NCI-H1436 (cell line): ENCODE results near the gene TSPAN9.
A peak's percentile ranks its signal among the peaks of the same experiment; 100 is the strongest.

Source experiments
- DNase-seq: peaks from one replicate; lab custom pipeline; 2025; lab: John Stamatoyannopoulos, UW

Gene TSPAN9

DNA sequence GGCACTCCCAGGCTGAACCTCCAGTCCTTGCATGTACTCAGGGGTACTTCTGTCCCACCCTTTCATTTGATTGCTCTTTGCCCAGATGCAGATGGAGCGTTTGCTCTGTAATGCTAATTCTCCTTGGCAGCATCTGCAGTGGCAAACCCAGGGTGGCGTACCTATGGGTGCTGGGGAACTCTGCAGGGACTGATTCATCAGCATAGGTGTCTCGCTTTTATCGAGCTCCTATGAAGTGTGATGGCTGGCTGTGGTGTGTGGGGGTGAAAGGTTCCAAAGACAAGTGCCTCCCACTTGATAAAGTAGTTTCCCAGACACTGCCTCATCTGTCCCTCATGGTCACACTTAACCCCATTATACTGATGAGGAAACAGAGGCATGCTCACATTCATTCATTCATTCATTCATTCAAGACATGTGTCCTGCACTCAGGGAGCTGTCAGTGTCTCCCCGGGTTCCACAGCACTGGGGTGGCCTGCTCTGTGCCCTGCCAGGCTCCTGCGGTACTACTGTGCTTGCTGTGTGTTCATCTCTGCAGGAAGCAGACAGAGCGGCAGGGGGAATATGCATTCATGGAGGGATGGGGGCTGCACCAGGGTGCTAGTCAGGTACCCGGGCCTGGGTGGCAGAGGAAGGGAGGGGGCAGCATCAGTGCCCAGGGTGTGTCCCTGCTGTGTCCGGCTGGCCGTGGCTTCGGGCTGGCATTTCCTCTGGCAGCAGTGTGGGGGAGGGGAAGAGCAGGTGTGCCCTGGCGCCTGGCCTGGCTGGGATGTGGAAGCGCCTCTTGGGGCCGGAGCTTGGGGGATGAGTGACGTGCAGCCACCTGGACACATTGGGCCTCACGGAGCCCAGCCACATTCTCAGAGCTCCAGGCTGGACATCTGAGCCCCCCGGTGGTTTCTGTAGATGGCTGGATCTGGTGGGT, 110.9 kb downstream of the TSPAN9 start:
- no peak for DNase-seq

DNA sequence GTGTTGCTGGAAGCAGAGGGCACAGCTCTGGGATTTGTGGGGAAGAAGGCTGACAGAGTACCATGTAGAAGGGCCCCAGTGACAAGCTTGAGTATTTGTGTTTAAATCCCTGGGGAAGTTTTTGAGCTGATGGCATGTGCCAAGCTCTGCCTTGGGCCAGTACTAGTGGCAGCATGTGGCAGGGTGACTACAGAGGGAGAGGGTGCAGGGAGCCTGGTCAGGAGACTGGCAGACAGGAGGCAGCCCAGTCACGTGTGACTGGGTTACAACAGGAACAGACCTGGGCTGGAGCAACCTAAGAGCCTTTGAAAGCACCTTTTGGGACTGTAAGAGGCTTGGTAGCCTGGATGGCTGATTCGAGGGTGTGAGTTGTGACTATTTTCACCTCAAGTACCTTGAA, 112.1 kb downstream of the TSPAN9 start:
- DNase-seq, result no peak

DNA sequence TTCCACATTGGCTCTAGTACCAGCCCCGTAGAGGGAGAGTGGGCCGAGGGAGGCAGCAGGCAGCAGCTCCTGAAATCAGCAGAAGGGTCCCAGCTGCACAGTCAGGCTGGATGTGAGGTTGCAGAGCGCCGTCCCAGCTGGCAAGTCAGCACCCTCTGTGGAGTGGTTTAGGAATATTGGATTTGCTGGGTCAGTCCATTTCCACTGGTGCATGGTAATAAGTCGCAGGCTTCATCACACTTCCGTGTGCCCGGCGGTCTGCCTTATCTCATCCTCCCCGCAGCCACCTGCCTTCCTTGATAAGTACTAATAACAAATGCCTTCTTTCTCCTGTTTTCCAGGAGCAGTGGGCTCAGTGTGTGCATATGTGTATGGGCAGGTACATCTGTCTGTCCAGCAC, 112.9 kb downstream of the TSPAN9 start:
- no peak for DNase-seq

DNA sequence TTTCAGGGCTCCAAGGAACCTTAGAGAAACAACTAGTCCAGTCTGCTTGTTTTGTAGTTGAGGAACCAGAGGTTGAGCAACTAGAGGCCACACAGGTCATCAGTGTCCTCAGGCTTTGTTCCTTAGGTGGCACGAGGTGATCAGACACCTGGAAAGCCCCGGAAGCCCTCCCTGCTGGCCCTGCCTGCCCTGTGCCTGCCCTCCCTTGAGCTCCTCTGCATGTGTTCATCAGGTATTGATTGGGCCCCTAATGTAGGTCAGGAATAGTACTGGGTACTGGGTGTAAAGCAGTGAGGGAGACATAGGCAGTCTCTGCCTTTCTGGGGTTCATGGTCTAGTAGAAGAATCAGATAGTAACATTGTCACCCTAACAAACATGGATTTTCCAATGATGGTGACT, 114.3 kb downstream of the TSPAN9 start:
- DNase-seq, result no peak

DNA sequence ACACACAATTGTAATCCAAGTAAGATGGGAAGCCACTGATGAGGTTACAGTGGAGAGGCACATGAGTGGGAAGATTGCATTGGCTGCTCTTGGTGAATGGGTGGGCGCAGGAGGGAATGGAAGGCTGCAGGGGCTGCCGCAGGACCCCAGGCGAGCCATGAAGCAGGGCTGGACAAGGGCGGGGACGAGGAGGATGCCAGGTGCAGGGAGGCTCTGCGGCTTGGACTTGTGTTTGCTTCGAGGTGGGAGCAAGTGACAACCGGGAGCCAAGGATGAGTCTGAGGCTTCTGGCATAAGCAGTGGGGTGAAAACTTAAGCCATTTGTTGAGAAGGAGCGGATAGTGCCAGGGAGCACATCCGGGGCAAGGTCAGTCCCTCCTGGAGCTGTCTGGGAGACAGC, 115.0 kb downstream of the TSPAN9 start:
- DNase-seq, result no peak

DNA sequence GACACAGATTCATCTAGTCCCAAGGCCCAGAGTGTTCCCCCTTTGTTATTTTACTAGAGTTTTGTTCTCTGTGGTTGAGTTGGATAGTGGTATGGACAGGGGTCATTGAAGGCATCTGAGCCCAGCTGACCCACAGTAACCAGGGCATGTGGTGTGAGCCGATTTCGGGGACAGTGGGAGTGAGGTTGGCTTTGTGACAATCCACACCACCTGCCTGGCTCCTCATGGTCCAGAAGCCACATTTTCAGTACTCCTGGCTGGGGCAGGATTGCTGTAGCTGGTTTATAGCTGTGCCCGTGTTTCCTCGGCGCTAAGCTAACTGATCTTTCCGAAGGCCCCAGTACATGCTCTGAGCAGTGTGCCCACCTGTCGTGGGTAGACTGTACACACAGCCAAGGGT, 116.0 kb downstream of the TSPAN9 start:
- DNase-seq, result no peak

DNA sequence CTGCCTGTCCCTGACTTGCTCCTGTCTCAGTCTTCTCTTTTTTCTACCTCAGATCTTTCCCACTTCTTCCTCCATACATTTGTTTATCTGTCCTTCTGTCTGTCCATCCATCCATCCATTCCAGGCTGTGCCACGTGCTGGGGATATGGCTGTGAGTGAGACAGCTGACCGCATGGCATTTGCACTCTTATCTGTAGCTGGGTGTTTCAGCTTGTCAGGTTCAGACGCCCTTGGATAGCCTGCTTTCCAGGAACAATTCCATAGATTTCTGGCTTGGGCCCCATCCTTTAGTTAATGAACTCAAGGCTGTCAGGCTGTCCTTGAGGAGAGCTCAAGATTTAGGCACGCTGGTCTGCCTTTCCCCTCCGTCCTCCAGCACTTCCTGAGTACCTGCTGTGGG, 116.6 kb downstream of the TSPAN9 start:
- no peak for DNase-seq

DNA sequence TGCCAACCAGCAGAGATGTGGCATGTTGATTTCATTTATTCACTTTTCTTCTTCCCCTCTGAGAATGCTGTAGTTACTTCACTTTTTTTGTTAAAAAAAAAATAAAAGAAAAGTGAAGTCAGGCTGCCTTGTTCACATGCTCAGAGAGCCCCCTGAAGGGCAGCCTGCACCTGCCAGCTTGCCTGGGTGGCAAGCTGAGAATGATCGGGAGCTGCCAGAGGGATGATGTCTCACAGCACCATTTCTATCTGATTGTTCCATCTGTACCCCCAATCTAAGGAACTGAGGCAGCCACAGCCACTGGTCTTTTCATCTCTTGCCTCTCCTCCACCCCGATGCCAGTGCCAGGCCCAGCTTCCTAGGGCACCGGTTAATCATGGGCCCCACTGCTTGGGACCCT, 118.2 kb downstream of the TSPAN9 start:
- no peak for DNase-seq

DNA sequence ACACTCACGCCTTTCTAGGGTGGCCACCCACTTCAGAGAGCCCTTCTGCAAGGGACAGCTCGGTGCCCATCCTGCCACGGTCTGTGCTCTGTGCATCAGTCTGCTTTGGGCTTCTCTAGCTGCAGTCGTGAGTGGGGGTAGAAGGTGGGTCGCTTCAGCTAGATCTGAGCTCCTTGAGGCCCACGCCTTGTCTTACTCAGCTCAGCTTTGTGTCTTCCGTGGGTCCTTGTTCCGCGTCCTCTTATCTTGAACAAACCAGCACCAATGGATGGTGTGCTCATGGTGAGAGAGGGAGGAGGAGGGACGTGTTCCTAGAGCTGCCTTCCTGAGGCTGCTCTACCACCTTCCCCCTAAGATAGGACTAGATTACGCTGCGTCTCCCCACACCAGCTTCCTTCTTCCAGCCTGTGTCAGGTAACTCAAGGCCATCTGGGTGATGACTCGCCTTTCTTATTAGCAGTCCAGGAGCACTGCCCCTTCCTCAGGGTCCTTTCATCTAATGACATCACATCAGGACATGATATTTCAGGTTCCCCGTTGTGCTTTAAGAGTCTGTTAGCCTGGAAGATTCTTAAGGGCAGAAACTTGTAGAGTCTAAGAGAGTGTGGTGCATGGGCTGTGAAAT, 118.8 kb downstream of the TSPAN9 start:
- no peak for DNase-seq

DNA sequence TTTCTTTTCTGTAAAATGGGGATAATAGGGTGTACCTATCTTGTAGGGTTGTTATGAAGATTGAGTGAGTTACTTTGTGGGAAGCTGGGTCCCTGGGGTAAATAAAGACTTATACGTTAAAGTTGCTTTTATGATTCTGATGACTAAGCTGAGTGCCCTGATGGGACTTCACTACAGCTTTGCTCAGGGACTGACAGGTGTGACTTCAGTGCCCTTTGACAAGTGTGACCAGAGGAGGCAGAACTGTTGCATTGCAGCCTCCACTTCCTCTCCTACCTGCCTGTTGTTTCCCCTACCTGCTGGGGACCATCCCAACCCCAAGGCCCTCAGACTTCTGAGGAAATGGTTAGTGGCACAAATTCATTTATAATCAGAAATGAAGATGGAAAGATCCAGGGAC, 119.3 kb downstream of the TSPAN9 start:
- DNase-seq, result no peak

DNA sequence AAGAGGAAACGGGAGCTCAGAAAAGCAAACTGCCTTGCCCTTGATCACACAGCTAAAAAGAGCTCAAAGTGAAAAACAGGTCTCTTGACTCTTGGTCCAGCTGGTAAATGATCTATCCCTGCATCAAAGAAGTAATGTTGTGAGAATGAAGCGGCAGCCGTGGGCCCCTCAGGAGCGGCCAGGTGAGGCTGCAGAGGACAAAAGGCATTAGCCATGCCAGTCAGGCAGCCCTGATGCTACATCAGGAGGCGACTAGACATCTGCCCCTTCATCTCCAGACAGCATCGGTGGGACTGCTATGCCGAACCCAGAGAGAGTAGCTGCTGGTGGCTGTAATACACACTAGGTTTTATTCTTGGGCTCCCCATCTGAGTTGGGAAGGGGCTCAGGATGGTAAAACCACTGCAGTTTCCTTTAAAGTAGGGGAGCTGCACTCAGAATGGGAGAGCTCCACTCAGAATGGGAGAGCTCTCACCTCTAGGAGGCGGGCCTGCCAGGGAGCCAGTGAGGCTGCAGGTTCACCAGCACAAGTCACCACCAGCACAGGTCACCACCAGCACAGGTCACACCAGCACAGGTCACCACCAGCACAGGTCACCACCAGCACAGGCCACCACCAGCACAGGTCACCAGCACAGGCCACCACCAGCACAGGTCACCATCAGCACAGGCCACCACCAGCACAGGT, 120.1 kb downstream of the TSPAN9 start:
- DNase-seq, result no peak

DNA sequence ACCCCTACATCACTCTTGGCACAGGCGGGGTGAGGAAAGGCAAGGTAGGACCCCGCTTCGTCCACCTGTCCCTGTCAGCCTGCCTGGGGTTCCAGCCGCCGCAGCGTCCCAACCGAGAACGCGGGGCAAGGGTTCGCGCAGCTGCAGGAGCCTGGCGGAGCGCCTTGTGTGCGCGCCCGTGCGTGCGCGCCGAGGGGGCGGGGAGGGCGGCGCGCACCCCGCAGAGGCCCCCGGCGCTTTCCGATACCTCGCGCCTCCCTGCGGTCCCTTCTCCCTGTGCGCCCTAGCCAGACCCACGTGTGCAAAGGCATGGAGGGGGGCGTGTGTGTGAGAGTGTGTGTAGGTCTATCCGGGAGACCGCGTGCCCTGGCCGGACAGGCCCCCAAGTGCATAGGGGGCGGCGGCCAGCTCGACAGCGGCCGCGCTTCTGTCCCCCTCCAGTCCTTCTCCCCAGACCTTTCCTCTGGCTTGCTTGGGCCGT, 122.4 kb downstream of the TSPAN9 start:
- peak; percentile 20 for DNase-seq

DNA sequence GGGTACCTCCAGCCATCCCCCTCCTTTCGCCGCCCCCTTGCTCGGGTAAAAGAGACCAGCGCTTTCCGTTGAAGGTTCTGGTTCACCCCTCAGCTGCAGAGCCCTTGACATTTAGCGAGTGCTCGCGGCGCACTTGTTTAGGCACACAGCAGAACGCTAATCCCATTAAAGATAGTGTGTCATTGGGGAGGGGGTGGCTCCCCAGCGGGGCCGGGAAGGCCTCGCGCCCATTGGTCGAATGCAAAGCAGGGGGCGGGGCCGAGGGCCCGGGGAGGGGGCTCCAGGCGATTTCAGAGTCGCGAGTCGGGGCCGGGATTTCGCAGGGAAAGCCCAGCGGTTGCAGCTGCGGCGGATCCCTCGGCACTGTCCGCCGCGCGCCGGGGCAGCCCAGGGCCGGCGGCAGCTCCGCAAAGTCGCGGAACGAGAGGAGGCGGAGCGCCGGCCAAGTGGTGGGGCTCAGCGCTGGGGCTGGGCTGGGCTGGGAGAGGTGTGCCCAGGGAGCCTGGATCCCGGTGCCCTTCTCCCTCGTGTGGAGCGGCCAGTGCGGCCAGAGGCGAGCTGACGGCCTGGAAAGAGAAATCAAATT, 122.9 kb downstream of the TSPAN9 start:
- DNase-seq, result no peak

DNA sequence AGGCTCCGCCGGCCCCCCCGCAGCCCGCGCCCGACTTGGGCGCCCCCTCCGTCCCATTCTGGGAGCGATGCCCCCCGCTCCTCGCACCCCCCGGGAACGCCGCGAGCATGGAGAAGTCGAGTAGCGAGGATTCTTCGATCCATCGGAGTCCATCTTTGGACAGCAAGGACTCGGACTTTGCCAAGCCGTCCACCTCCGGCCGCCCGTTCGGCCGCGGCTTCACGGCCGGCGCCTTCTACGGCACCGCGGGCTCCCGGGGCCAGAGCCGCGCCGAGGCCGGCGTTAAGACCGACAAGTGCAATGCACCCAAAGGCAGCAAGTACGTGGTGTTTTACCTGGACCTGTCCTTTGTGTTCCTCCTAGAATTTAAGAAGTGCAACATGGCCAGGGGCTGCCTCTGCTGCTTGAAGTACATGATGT, 123.6 kb downstream of the TSPAN9 start:
- DNase-seq, result no peak

DNA sequence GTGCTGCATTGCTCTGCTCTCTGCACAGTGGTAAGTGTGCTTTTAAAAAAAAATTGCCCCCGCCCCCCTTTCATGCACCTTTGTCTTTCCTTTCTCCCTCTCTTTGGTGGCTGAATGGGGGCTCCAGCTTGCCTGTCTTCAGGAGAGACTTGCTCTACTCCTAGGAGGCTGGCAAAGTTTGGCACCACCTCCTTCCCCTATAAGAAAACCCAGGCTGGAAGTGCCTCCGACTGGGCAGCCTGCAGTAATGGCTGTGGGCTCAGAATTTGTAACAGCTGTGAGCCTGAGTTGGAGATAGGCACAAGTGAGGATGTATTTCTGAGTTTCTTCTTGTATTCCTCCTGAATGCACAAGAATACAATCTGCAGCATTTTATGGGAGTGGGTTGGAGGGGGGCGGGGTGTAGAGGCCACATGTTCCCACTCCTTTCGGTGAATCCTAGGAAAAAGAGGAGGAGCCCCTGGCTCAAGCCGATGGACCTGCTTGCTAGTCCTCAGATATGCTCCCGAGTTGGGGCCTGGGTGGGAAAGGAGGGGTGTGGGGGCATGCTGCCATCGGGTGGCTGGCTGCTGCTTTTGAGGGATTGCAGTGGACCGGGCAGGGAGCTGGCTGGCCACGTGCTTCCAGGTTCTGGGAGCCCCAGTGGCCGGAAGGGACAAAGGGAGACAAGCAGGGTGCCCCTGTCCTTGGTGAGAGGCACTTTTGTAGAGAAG, 124.3 kb downstream of the TSPAN9 start:
- no peak for DNase-seq

DNA sequence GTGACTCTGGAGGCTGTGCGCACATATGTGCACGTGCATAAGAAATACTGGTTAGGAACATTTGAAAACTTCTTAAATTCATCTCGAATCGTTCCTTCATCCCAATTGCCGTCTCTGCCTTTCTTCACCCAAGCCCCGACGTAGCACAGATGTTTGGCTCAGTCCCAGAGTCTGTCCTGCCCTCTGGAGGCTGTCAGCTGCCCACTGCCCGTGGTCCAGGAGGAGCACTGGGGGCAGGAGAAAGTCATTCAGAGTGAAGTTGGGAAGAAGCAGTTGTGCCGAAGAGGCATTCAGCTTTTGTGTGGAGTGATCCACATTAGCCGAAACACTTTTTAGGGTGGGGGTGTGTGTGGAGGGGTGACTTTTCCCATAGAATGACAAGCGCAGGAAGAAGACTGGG, 124.9 kb downstream of the TSPAN9 start:
- no peak for DNase-seq

DNA sequence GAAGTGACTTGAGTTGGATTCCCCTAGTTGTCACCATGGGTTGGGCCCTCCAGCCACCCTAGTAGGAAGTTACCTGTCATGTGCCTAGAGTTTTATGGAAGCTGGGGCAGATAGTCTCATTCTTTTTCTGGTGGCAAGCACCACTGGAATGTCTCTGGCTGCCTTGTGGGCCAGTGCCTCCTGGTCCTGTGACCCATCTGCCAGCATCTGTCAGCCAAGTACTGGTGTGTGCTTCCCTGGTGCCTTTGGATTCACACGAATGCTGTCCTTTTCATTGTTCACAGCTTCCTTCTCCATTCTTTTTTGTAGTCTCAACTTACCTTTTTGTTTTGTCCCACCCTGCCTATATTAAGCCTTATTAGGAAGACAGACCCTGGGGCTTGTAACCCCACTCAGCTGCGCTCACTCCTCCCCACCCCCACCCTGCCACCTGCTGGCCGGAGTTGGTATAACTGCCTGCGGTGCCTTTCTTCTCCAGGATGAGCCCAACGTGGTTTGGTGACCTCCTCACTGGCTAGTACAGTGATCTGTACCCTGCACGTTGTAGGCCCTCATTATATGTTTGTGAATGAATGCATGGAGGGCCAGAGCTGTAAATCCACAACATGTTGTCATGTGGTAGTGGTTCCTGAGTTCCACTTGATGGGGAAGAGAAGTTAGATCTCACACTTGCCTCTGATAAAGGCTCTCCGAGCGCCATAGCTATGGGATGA, 125.7 kb downstream of the TSPAN9 start:
- DNase-seq, result peak; percentile 40

DNA sequence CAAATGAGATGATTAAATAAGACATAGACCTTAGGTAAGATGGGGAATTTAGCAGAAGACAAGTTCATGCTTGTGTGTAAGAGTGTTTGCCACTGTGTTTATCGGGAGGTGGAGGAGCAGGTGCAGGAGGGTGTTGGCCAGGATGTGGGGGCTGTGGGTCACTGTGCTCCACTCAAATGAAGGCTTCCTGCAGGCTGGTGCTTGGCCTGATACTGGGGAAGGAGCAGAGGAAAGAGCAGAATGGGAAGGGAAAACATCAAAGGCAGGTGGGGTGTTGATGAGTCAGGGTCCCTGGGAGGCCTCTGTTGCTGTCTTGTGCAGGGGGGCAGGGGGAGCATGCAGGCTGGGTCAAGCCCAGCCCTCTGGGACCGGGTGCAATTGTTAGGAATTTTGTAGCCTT, 126.5 kb downstream of the TSPAN9 start:
- DNase-seq, result no peak

DNA sequence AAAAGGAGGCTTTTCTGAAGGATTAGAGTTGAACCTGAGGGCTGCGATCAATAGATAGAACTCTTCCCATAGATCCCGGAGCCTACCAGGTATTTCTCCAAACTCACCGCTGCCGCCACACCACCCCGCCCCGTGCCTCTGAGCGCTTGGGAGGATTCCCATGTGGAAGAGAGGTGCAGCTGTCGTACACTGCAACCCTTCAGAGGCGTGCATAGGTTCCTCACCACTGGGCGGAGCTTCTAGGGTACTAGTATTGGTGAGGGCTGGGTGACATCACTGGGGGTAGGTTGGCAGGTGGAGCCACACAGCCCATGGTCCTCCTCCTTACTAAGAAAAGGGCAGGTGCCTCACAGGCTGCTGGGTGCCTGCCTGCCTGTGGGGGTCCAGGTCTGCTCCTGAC, 127.0 kb downstream of the TSPAN9 start:
- DNase-seq, result peak; percentile 10

DNA sequence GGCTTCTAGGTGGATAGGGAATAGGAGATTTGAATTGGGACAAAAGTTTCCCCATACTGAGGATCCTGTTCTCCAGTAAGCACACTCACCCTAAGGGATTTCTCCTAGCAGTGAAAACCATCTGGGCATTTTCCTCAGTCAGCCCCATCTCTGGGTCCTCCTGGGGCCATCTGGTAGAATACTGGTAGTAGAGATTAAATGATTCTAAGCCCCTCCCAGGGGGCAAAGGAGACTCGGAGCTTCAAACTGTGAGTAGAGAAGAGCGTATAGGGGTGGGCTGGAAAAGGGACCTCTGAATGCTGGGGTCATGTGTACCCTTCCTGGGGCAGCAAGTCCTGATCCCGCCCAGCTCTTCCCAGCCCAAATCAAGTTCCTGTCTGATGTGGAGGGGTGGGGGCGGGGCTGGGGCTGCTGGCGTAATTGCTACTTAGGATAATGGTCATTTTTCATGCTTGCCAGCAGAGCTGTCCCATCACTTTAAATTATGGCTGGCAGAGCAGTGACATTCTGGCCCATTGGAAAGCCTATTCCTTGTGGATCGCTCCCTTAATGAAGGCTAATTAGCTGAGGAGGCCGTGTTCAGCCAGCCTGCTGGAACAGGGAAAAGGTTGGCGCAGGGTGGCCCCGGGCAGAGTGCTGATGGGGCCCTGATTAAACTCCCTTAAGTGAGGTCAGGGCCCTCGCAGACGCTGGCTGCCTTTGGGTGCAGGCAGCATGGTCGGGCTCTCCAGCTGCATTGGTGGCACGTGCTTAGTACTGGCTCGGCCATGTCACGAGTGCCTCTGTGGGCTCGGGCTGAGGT, 127.8 kb downstream of the TSPAN9 start:
- no peak for DNase-seq
